Stimulated activated CD8-positive, alpha-beta memory T cell treated with anti-CD3 and anti-CD28 coated beads, Interleukin-4, amount 100 ng/mL, for 4 hours (primary cell): Measurements from ENCODE around the gene UTP18.
"Not testable (repeated sequence)": the region's sequence is repeated elsewhere in the genome, so short reads cannot be mapped to it uniquely, and the experiment has no call there.

Experiments
- DNase-seq, 2 donors: peaks; one replicate each; pipeline ENCODE4 v3.0.0-alpha.2; 2020; ENCODE audit warnings: low read depth in 2 of 2, low spot score in 1 of 2

UTP18 gene

DNA sequence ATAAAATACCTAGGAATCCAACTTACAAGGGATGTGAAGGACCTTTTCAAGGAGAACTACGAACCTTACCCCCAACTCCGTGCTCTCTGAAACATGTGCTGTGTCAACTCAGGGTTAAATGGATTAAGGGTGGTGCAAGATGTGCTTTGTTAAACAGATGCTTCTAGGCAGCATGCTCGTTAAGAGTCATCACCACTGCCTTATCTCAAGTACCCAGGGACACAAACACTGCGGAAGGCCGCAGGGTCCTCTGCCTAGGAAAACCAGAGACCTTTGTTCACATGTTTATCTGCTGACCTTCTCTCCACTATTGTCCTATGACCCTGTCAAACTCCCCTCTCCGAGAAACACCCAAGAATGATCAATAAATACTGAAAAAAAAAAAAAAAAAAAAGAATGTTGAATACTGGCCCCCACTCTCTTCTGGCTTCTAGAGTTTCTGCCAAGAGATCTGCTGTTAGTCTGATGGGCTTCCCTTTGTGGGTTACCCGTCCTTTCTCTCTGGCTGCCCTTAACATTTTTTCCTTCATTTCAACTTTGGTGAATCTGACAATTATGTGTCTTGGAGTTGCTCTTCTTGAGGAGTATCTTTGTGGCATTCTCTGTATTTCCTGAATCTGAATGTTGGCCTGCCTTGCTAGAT is 70.6 kb downstream of the UTP18 start:
- not testable (repeated sequence) for DNase-seq

DNA sequence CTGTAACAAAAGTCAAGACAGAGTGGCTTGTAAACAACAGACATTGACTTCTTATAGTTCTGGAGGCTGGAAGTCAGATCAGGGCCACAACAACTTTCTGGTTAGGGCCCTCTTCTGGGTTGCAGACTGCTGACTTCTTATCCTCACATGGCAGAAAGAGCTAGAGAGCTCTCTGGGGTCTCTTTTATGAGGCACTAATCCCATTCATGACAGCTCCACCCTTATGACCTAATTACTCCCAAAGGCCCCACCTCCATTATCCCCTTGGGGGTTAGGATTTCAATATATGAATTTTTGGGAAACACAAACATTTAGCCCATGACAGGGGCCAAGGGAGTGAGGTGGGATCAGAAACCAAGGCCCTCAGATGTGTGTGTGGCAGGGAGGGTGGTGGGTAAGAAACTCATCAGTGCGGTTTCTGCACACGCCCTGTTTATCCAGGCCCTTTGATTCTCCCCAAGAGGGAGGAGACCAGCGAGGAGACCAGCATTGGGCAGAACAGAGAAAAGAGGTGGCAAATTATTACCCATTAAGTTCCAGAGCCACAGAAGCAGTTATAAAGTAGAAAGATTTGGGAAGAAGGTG is 74.8 kb downstream of the UTP18 start:
- no peak for DNase-seq

DNA sequence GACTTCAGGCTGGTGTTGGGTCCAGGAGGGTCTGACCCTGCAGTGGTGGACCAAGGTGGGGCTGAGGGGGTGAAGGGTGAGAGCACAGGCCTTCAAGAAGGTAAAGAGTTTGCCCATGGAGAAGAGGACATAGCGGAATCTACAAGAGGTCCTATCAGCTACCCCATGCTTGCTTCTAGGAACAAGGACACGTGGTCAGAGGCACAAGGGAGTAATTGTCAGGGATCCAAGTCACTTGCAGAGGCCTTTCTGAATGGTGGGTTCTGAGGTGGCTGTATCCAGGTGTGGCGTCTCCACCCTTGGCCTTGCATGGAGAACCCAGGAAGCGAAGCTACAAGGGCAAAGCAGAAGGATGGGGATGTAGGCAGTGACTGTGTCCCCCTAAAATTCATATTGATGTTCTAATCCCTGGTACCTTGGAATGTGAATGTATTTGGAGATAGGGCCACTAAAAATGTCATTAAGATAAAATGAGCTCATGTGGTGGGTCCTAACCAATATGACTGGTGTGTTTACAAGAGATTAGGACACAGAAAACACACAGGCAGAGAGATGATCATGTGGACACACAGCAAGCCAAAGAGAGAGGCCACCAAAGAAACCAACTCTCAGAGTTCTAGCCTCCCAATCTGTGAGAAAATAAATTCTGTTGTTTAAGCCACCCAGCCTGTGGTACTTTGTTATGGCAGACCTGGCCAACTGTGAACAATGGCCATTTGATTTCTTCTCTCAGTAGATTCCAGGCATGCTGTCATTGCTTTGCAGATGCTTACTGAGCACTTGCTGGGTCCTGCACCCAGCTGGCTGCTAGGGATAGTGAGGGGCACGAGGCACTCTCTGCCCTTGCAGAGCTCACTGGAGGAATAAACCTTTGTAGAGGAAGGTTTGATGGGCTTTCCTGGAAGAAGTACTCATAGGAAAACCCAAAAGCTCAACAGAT is 75.8 kb downstream of the UTP18 start:
- DNase-seq: no peak

DNA sequence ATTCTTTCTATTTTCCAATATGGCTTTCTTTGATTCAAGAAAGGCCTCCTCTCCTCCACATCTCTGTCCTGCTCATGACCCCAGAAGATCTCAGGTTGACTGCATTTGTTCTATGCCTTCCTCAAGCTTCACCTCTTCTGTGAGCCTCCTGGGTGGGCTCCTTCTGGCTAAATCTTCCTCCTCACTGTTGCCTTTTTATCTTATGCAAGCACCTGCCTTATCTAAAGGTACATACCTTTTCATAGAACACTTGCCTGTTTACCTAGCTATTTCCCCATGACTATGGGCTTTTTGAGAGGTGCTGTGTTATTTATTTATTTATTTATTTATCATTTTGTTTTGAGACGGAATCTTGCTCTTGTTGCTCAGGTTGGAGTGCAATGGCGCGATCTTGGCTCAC is 81.1 kb downstream of the UTP18 start:
- no peak for DNase-seq

DNA sequence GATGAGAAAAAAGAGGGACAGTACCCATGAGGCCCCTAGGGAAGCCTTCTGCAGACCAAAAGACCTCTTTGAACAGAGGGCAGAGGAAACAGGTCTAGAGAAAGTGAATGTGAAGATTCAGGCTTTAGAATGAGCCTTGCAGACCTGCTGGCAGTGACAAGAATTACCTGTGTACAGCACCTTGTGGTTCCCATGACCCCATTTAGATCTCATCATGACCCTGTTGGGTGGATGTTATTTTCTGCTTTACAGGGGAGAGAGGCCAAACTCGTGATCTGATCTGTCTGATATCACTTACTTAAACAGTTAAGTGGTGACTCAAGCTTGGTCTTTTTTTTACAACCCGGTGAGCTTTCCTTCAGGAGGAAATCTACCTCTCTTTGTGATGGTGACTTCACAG is 81.9 kb downstream of the UTP18 start:
- DNase-seq: no peak

DNA sequence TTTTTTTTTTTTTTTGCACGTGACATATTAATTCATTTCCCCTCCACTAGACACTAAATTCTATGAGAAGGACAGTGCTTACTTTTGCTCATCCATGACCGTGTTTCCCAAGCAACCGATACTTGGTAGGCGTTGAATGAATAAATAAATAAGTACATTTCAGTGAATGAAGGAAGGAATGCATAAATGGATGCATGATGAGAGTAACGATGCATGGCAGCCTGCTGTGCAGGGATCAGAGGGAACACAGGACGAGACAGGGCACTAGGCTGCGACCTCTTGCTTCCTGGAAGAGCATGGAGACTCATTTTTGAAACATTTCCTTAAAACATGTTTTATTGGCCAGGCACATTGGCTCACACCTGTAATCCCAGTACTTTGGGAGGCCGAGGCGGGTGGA is 84.2 kb downstream of the UTP18 start:
- DNase-seq: no peak

DNA sequence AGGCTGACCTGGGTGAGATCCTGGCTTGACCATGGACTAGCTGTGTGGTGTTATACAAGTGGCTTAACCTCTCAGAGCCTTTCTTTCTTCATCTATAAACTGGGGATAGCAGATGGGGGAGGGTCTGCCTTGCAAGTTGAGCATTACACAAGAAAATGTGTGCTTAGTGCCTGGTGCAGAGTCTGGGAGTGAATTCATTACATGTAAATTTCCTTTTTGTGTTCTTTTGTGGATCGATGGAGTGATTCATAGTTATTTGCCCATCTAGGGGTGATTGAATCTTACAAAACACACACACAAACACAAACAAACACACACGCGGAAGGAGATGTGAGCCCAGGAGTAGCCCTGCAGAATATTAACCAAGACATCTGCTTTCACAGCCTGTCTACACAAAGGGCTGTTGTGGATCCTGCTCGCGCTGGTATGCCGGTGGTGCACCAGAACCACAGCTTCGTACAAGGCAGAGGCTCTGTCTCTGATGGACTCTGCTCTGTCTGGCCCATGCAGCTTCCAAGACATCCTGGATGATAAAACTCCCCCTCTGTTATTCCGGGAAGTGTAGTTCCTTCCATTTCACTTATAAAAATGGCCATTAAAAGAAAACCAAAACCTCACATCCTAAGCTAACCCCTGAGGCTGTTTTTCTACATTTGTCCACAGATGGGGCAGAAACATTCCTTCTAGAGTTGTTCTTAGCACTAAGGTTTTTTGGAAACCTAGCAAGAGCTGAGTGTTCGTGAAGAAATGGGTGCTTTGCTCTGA is 86.1 kb downstream of the UTP18 start:
- DNase-seq: no peak
